CD4-positive, alpha-beta memory T cell (primary cell): ENCODE results near the gene COL1A1. TPM values are rescaled to one million over a fixed set of nuclear protein-coding genes. Genes with fewer than 3 reads are reported as not detected.
A peak's percentile ranks its signal among the peaks of the same experiment; 100 is the strongest.

ENCODE experiments used
- CTCF ChIA-PET: fragments of 350-600 bp; sonication (Branson Sonifier 250); formaldehyde crosslinking; loops from one replicate; lab custom pipeline; 2021; ENCODE audit warnings: inconsistent platforms; ENCODE audit not compliant: partially characterized antibody; lab: Charles Lee
- POLR2A ChIA-PET: fragments of 350-600 bp; sonication (Branson Sonifier 250); formaldehyde crosslinking; loops from one replicate; lab custom pipeline; 2021; ENCODE audit not compliant: partially characterized antibody; lab: Charles Lee
- DNase-seq, 5 donors: peaks; one replicate each; pipeline versions ENCODE4 v3.0.0 to v3.0.0-alpha.2; 2020 to 2022; ENCODE audit warnings: mixed read lengths in 1 of 5
- H3K27ac ChIP-seq: one replicate; pipeline ENCODE4 v1.7.0; 2013; ENCODE audit warnings: low read depth, low read length
- H3K27me3 ChIP-seq: 2 replicates; pipeline ENCODE4 v1.7.0; 2013; ENCODE audit warnings: mild to moderate bottlenecking, low read length, moderate library complexity; ENCODE audit not compliant: insufficient read depth
- H3K36me3 ChIP-seq: 2 replicates; pipeline ENCODE4 v1.7.0; 2013; ENCODE audit warnings: mild to moderate bottlenecking, low read length, moderate library complexity; ENCODE audit not compliant: insufficient read depth
- H3K4me1 ChIP-seq: 2 replicates; pipeline ENCODE4 v1.7.0; 2013; ENCODE audit warnings: mild to moderate bottlenecking, low read length, moderate library complexity; ENCODE audit not compliant: insufficient read depth
- H3K4me3 ChIP-seq, 2 donors: one replicate each; pipeline ENCODE4 v1.7.0; 2013; ENCODE audit warnings: low read length in 2 of 2, mild to moderate bottlenecking in 1 of 2
- H3K9me3 ChIP-seq, 2 donors: one replicate each; pipeline ENCODE4 v1.7.0; 2013; ENCODE audit warnings: low read length in 2 of 2, control low read depth in 1 of 2; ENCODE audit not compliant: control insufficient read depth in 1 of 2
- H3K27ac Mint-ChIP-seq, 7 donors: one replicate each; pipeline ENCODE4 v1.8.0; 2020 to 2021; ENCODE audit warnings: mixed read lengths in 7 of 7, mild to moderate bottlenecking in 6 of 7, inconsistent platforms in 3 of 7, moderate library complexity in 3 of 7
- H3K27me3 Mint-ChIP-seq, 2 donors: one replicate each; pipeline ENCODE4 v1.8.0; 2020 to 2021; ENCODE audit warnings: mixed read lengths in 2 of 2
- H3K36me3 Mint-ChIP-seq, 2 donors: one replicate each; pipeline ENCODE4 v1.8.0; 2020 to 2021; ENCODE audit warnings: mixed read lengths in 2 of 2, inconsistent platforms in 1 of 2, mild to moderate bottlenecking in 1 of 2
- H3K4me1 Mint-ChIP-seq, 4 donors: one replicate each; pipeline ENCODE4 v1.8.0; 2020 to 2021; ENCODE audit warnings: mixed read lengths in 4 of 4, mild to moderate bottlenecking in 1 of 4
- H3K4me3 Mint-ChIP-seq, 8 donors: one replicate each; pipeline ENCODE4 v1.8.0; 2020 to 2021; ENCODE audit warnings: mixed read lengths in 8 of 8, mild to moderate bottlenecking in 7 of 8, moderate library complexity in 6 of 8, inconsistent platforms in 3 of 8
- H3K9me3 Mint-ChIP-seq, 8 donors: one replicate each; pipeline ENCODE4 v1.8.0; 2020 to 2021; ENCODE audit warnings: mixed read lengths in 8 of 8, mild to moderate bottlenecking in 5 of 8, inconsistent platforms in 3 of 8, moderate library complexity in 1 of 8
- intact Hi-C: fragments of 100-400 bp; cut with micrococcal nuclease; formaldehyde crosslinking; loops from one replicate; pipeline ENCODE4 v1.15.1; 2023
- polyA plus RNA-seq, 2 donors: library from polyadenylated mRNA; unstranded; fragments of 300-500 nt; fragmentation: Illumina TruSeq; gene quantifications; one replicate each; pipeline ENCODE4 v1.2.3, GENCODE V29; 2021
- total RNA-seq, 2 experiments: library from RNA; stranded (reverse); gene quantifications; one replicate each; pipeline ENCODE4 v1.2.3, GENCODE V29; 2021

COL1A1 gene
- total and polyA plus RNA-seq, 4 experiments from 2014 or later = 1.0 to 1.6 TPM; not detected in 2

DNA sequence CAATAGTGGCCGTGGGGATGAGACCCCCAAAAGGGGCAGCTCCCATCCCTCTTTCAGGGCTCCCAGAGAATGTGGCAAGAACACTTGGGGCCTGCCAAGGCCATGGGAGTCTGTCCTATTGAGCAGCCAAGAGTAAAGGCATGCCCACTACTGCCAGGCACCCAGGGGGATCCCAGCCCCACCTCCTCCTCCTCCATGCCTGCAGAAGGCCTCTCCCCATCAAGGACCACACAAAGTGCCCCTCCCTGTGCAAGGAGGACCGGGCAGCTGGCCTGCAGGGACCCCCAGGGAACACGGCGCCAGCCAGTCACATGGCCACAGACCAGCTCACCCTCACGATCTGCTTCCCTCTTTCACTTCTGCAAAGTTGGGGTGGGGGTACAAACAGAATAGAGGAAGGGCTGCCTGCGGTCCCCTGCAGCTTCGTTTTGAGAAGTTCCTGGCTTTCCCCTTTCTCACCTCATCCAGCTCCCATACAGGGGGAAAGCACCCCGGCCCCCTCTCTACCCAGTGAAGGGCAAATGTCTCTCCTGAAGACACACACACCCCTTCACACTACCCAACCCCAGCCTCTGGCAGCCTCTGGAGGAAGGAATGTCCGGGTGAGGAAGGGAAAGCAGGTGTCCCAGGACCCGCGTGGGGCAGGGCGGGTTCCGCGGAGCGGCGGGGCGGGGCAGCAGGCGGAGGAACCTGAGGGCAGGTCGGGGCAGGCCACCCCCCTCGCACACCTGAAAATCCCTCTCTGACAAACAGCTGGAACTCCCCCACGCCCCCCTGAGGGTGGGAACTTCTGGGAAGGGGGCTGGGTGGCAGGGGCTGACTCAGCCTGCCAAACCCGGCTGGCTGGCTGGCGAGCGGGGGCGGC lies 53.0 kb downstream of the COL1A1 start:
- POLR2A ChIA-PET = interaction anchor here (0.9 to 9.0 kb wide), 8 partner anchors 8 to 53 kb away, joined by 3 to 102 read pairs (median 10); partner anchors contain the start of gene PDK2
- DNase-seq = peak; percentile 36 to 89 (median 49)
- Mint-ChIP-seq H3K27me3 (no peaks in the 10 kb centered on the region), H3K9me3 (peaks cover 0 to 1% (median 0%) of the 10 kb centered on the region in 8 donors), H3K36me3 (peaks cover 8 to 49% of the 10 kb centered on the region in 2 donors), H3K4me1 (peaks cover 36 to 70% (median 52%) of the 10 kb centered on the region in 4 donors), H3K27ac (peak overlapping the region; percentile 82 to 96 (median 93)), H3K4me3 (peak overlapping the region; percentile 92 to 99 (median 96))
- Histone ChIP-seq H3K36me3 (peaks cover 22% of the 10 kb centered on the region), H3K4me1 (peaks cover 64% of the 10 kb centered on the region), H3K9me3 (no peaks in the 10 kb centered on the region), H3K27me3 (no peaks in the 10 kb centered on the region), H3K4me3 (peak overlapping the region; percentile 76 to 84), H3K27ac (peak overlapping the region; percentile 79)
- intact Hi-C loops = loop anchor here (1.0 kb wide), 1 partner anchor 8 kb away; no protein-coding TSS in a partner anchor
- CTCF ChIA-PET = interaction anchor here (0.7 to 6.4 kb wide), 9 partner anchors 9 to 55 kb away, joined by 3 to 72 read pairs (median 4); no protein-coding TSS in a partner anchor

DNA sequence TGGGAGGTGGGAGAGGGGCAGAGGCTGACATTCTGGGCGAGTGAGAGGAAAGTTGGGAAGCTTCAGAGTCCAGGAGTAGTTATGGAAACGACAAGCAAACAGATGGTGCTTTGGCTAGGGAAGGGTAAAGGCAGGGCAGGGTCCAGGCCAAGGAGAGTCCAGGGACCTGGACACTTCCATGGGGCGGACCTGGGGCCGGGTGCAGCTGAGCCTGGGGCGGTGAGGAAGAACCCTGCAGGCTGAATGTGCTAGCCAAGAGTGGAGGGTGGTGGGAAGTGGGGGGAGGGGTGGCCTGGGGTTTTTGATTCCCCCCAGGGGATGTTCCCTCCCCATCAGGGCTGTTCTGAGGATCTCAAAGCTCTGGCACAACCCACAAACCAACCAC lies 53.6 kb downstream of the COL1A1 start:
- intact Hi-C loops = loop anchor here (1.0 kb wide), 1 partner anchor 8 kb away; no protein-coding TSS in a partner anchor

DNA sequence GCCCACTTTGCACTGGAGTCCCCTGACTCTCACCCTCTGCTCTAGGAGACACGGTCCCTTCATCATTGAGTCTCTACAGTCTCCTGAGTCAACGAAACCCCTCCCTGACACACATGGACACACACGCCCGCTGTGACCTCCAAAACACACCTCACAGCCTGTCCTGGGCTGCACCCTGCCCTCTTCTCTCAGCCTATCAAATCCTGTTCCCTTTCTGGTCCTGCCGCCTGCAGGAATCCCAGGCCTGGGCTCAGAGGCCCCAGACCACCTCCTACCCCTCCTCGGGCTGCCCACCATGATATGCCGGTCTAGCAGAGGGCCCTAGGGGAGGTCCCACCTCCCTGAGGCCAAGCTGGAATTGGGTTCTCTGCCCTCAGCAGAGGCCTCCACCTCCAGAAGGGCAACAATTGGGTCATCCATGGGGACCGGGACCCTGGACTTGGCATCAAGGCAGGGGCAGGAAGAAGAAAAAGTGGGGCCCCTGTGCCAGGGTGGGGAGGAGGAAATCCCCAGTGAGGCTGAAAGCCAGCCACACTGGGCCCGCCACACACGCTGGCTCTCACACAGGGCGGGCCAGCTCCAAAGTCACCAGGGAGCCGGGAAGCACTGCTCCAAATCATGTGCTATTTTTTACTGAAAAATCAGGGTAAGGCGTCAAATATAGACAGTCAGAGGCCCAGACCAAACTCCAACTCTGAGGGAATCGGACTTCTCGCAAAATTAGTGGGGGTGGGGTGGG lies 54.3 kb downstream of the COL1A1 start:
- peak in 1 of 5 donors; percentile 25 for DNase-seq
- Mint-ChIP-seq H3K27ac (peak overlapping the region; percentile 91 to 96 (median 93)), H3K36me3 (peaks cover 15 to 63% of the 10 kb centered on the region in 2 donors), H3K4me1 (peaks cover 45 to 77% (median 59%) of the 10 kb centered on the region in 4 donors), H3K9me3 (peaks cover 0 to 1% (median 0%) of the 10 kb centered on the region in 8 donors), H3K4me3 (peak overlapping the region; percentile 92 to 99 (median 96)), H3K27me3 (no peaks in the 10 kb centered on the region)
- Histone ChIP-seq H3K4me1 (peaks cover 71% of the 10 kb centered on the region), H3K9me3 (no peaks in the 10 kb centered on the region), H3K27me3 (no peaks in the 10 kb centered on the region), H3K4me3 (peak overlapping the region; percentile 76 to 84), H3K36me3 (peaks cover 22% of the 10 kb centered on the region), H3K27ac (peak overlapping the region; percentile 79)
- CTCF ChIA-PET = interaction anchor here (1.1 to 6.4 kb wide), 8 partner anchors 7 to 117 kb away, joined by 3 to 72 read pairs (median 7); no protein-coding TSS in a partner anchor
- intact Hi-C loops = no loop called here
- POLR2A ChIA-PET = interaction anchor here (0.6 to 9.0 kb wide), 5 partner anchors 11 to 52 kb away, joined by 3 to 102 read pairs (median 4); partner anchors contain the start of gene PDK2

More for the DNA sequence above, 53.6 kb downstream of the COL1A1 start:
- peak overlapping the region; percentile 76 to 84 for H3K4me3 ChIP-seq
- Mint-ChIP-seq H3K9me3 (peaks cover 0 to 1% (median 0%) of the 10 kb centered on the region in 8 donors), H3K4me1 (peaks cover 40 to 77% (median 56%) of the 10 kb centered on the region in 4 donors), H3K36me3 (peaks cover 11 to 55% of the 10 kb centered on the region in 2 donors), H3K27me3 (no peaks in the 10 kb centered on the region), H3K27ac (peak overlapping the region; percentile 73 to 96 (median 93)), H3K4me3 (peak overlapping the region; percentile 92 to 99 (median 96))
- peak overlapping the region; percentile 79 for H3K27ac ChIP-seq
- H3K4me1 ChIP-seq = peaks cover 70% of the 10 kb centered on the region
- H3K27me3 ChIP-seq = no peaks in the 10 kb centered on the region
- POLR2A ChIA-PET = interaction anchor here (0.9 to 9.0 kb wide), 7 partner anchors 8 to 52 kb away, joined by 3 to 102 read pairs (median 13); partner anchors contain the start of gene PDK2
- peaks cover 22% of the 10 kb centered on the region for H3K36me3 ChIP-seq
- CTCF ChIA-PET = interaction anchor here (0.7 to 6.4 kb wide), 8 partner anchors 8 to 54 kb away, joined by 3 to 72 read pairs (median 4); no protein-coding TSS in a partner anchor
- no peak for DNase-seq
- no peaks in the 10 kb centered on the region for H3K9me3 ChIP-seq

DNA sequence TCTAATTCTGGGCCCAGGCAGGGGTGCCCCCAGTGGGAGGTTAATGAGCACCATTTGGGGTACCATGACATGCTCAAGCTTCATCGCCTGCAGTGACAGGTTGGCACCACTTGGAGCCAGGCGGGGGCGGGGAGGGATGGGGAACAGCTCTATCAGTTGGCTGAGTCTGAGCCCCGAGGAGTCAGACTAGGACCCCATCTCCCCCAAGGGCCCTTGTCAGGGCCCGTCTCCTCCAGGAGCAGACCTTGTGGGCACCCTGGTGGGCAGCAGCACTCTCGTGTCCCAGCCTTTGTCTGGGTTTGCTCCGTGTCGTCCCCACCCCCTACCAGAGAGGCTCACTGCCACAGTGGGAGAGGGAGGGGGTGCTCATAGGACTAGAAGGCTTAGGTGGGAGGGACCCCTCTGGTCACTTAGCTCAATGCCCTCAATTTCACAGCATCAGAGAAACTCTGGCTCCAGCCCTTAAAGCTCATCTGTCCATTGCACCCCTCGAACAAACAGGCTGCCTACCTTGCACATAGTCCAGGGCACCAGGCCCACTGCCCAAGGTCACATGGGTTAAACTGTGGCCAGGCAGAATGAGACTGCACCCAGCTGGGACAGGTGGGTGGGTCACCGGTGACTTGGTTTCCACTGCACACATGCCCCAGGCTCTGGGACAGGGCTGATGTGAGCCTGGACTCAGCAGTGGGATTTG lies 55.1 kb downstream of the COL1A1 start:
- H3K9me3 ChIP-seq = no peaks in the 10 kb centered on the region
- Mint-ChIP-seq H3K27me3 (no peaks in the 10 kb centered on the region), H3K27ac (peak overlapping the region; percentile 91 to 96 (median 93)), H3K4me3 (peak overlapping the region; percentile 92 to 99 (median 96)), H3K4me1 (peaks cover 47 to 77% (median 61%) of the 10 kb centered on the region in 4 donors), H3K36me3 (peaks cover 21 to 67% of the 10 kb centered on the region in 2 donors), H3K9me3 (peaks cover 0 to 1% (median 0%) of the 10 kb centered on the region in 8 donors)
- peak overlapping the region; percentile 79 for H3K27ac ChIP-seq
- ChIA-PET POLR2A (interaction anchor here (1.9 to 9.0 kb wide), 2 partner anchors 11 to 15 kb away, joined by 6 to 102 read pairs; no protein-coding TSS in a partner anchor), CTCF (interaction anchor here (1.1 to 4.5 kb wide), 5 partner anchors 10 to 116 kb away, joined by 3 to 36 read pairs (median 9); no protein-coding TSS in a partner anchor)
- DNase-seq = no peak
- H3K36me3 ChIP-seq = peaks cover 25% of the 10 kb centered on the region
- intact Hi-C loops = no loop called here
- peak overlapping the region; percentile 76 to 84 for H3K4me3 ChIP-seq
- no peaks in the 10 kb centered on the region for H3K27me3 ChIP-seq
- peaks cover 75% of the 10 kb centered on the region for H3K4me1 ChIP-seq

DNA sequence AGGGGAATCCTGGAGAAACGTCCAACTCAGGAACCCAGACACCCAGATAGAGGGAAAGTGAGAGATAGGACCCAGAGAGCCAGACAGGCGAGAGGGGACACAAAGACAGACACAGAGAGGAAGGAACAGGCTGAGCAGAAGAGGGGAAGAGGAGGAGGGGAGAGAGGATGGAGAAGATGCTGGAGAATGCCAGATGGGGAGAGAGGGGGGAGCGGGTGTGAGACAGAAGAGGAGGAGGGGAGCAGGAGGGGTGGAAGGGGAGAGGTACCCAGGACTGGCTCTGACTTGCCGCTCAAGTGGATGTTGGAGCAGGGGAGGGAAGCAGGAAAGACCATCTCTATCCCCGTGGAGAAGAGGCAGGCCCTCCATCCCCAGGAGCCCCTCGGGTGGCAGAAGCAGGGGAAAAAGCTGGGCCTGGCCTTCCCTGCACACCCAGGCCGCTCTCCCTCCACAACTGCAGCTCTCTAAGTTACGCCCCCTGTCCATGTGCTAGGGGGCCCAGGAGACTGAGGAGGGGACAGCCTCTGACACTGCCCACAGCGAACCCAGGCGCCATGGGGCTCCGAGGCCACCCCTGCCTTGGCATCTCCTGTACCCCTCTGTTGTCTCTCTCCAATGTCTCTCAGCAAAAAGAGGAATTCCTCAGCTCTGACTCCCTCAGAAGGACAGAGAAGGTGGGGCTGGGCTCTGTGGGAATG lies 55.8 kb downstream of the COL1A1 start:
- Mint-ChIP-seq H3K36me3 (peaks cover 28 to 69% of the 10 kb centered on the region in 2 donors), H3K4me1 (peaks cover 52 to 80% (median 67%) of the 10 kb centered on the region in 4 donors)
- H3K4me1 ChIP-seq = peaks cover 77% of the 10 kb centered on the region

More for the DNA sequence above, 55.8 kb downstream of the COL1A1 start:
- intact Hi-C loops = no loop called here
- Histone ChIP-seq H3K9me3 (no peaks in the 10 kb centered on the region), H3K27ac (peak overlapping the region; percentile 79), H3K36me3 (peaks cover 32% of the 10 kb centered on the region), H3K27me3 (no peaks in the 10 kb centered on the region), H3K4me3 (peak overlapping the region in 1 of 2 donors; percentile 76)
- DNase-seq = no peak
- ChIA-PET CTCF (interaction anchor here (0.9 to 4.5 kb wide), 7 partner anchors 11 to 115 kb away, joined by 3 to 36 read pairs (median 6); no protein-coding TSS in a partner anchor), POLR2A (interaction anchor here (0.8 to 9.0 kb wide), 3 partner anchors 9 to 16 kb away, joined by 3 to 102 read pairs (median 6); no protein-coding TSS in a partner anchor)
- H3K27me3 Mint-ChIP-seq = no peaks in the 10 kb centered on the region
- peak overlapping the region in 7 of 8 donors; percentile 71 to 99 (median 94) for H3K4me3 Mint-ChIP-seq
- H3K9me3 Mint-ChIP-seq = peaks cover 0 to 4% (median 0%) of the 10 kb centered on the region in 8 donors
- peak overlapping the region; percentile 70 to 96 (median 78) for H3K27ac Mint-ChIP-seq
